Activated B cell treated with CpG ODN at 0.5 μM for 24 hours (primary cell): Measurements from ENCODE around the gene GOLPH3L. TPM values are rescaled to one million over a fixed set of nuclear protein-coding genes. Genes with fewer than 3 reads are reported as not detected.

ENCODE experiments used
- ATAC-seq: fragments of 200-7000 bp; cut with Tn5 transposase; one replicate; pipeline ENCODE4 v1.10.0; 2021; ENCODE audit warnings: low read depth, mild to moderate bottlenecking, moderate library complexity
- CTCF ChIA-PET: fragments of 350-600 bp; sonication (Branson Sonifier 250); formaldehyde crosslinking; loops from one replicate; lab custom pipeline; 2021; ENCODE audit warnings: antibody characterized with exemption; lab: Charles Lee
- POLR2A ChIA-PET: fragments of 350-600 bp; sonication (Branson Sonifier 250); formaldehyde crosslinking; loops from one replicate; lab custom pipeline; 2021; ENCODE audit warnings: antibody characterized with exemption; lab: Charles Lee
- DNase-seq: peaks from one replicate; pipeline ENCODE4 v3.0.0; 2022
- H3K27ac Mint-ChIP-seq: one replicate; pipeline ENCODE4 v1.8.0; 2020; ENCODE audit warnings: mixed read lengths
- H3K27me3 Mint-ChIP-seq: one replicate; pipeline ENCODE4 v1.8.0; 2021; ENCODE audit warnings: mixed read lengths
- H3K36me3 Mint-ChIP-seq: one replicate; pipeline ENCODE4 v1.8.0; 2021; ENCODE audit warnings: low read depth, mixed read lengths
- H3K4me1 Mint-ChIP-seq: one replicate; pipeline ENCODE4 v1.8.0; 2021; ENCODE audit warnings: mixed read lengths
- H3K4me3 Mint-ChIP-seq: one replicate; pipeline ENCODE4 v1.8.0; 2020; ENCODE audit warnings: mild to moderate bottlenecking, mixed read lengths
- H3K9me3 Mint-ChIP-seq: one replicate; pipeline ENCODE4 v1.8.0; 2020; ENCODE audit warnings: mixed read lengths
- CTCF ChIP-seq: fragments of 200-600 bp; IDR thresholded peaks from one replicate; pipeline ENCODE4 v1.8.0; 2022; ENCODE audit warnings: antibody characterized with exemption, mild to moderate bottlenecking
- intact Hi-C: fragments of 100-400 bp; cut with micrococcal nuclease; formaldehyde crosslinking; loops from one replicate; pipeline ENCODE4 v1.15.1; 2024
- total RNA-seq: library from RNA; stranded (reverse); gene quantifications from 2 replicates; pipeline ENCODE4 v1.2.3, GENCODE V29; 2022

The GOLPH3L gene
- total RNA-seq: 19.7 and 22.5 TPM in 2 replicates

GRCh38 chr1:150696995-150697927 lies at the start of gene GOLPH3L:
Gene GOLPH3L (minus strand): TSS chr1:150697154. CDS start chr1:150694838, 2,316 bp downstream.
- DNase-seq (peak; percentile 63), ATAC-seq (peak; percentile 99)
- no peaks in the 10 kb centered on the region for H3K9me3 Mint-ChIP-seq
- intact Hi-C loops: loop anchor here (1.0 to 5.0 kb wide), 3 partner anchors 68 to 180 kb away; partner anchors contain the start of genes ARNT and ENSA
- no peaks in the 10 kb centered on the region for H3K27me3 Mint-ChIP-seq
- peaks cover 24% of the 10 kb centered on the region for H3K36me3 Mint-ChIP-seq
- peaks cover 23% of the 10 kb centered on the region for H3K4me1 Mint-ChIP-seq
- peak within 1 kb of the TSS; percentile 96 for H3K27ac Mint-ChIP-seq
- CTCF ChIA-PET: interaction anchor here (0.7 to 1.8 kb wide), 6 partner anchors 77 to 282 kb away, joined by 3 to 7 read pairs (median 4); no protein-coding TSS in a partner anchor
- no peak for TF ChIP-seq CTCF
- peak within 1 kb of the TSS; percentile 99 for H3K4me3 Mint-ChIP-seq
- POLR2A ChIA-PET: interaction anchor here (0.6 to 2.0 kb wide), 13 partner anchors 12 to 584 kb away, joined by 3 to 21 read pairs (median 4); partner anchors contain the start of genes CTSS, ENSA, MCL1 and TARS2

GRCh38 chr1:150730130-150730721 lies 33.3 kb upstream of the GOLPH3L start:
- DNase-seq (no peak), ATAC-seq (no peak)
- H3K27me3 Mint-ChIP-seq: no peaks in the 10 kb centered on the region
- H3K27ac Mint-ChIP-seq: no peak overlapping the region
- no peaks in the 10 kb centered on the region for H3K4me1 Mint-ChIP-seq
- no peak for TF ChIP-seq CTCF
- H3K4me3 Mint-ChIP-seq: no peak overlapping the region
- POLR2A ChIA-PET: interaction anchor here (0.8 kb wide), 1 partner anchor 33 kb away, joined by 3 read pairs; no protein-coding TSS in a partner anchor
- H3K9me3 Mint-ChIP-seq: no peaks in the 10 kb centered on the region
- CTCF ChIA-PET: interaction anchor here (1.6 kb wide), 1 partner anchor 169 kb away, joined by 3 read pairs; no protein-coding TSS in a partner anchor
- intact Hi-C loops: no loop called here
- H3K36me3 Mint-ChIP-seq: peaks cover 31% of the 10 kb centered on the region

- H3K4me3 Mint-ChIP-seq: no peak overlapping the region
- H3K9me3 Mint-ChIP-seq: no peaks in the 10 kb centered on the region
- ATAC-seq (no peak), DNase-seq (no peak)
- H3K27ac Mint-ChIP-seq: no peak overlapping the region
- no peaks in the 10 kb centered on the region for H3K27me3 Mint-ChIP-seq
- intact Hi-C loops: no loop called here
- CTCF ChIA-PET: no interaction called here
- no peaks in the 10 kb centered on the region for H3K4me1 Mint-ChIP-seq
- POLR2A ChIA-PET: no interaction called here
- H3K36me3 Mint-ChIP-seq: no peaks in the 10 kb centered on the region
- TF ChIP-seq CTCF: no peak
Observed at GRCh38 chr1:150724336-150724735, 27.4 kb upstream of the GOLPH3L start.

GRCh38 chr1:150720703-150721102 lies 23.7 kb upstream of the GOLPH3L start, which contains the start of gene HORMAD1:
Gene HORMAD1 (minus strand): TSS chr1:150720895. CDS start chr1:150719505, 1,390 bp downstream.
- intact Hi-C loops: no loop called here
- POLR2A ChIA-PET: no interaction called here
- H3K27me3 Mint-ChIP-seq: no peaks in the 10 kb centered on the region

More at GRCh38 chr1:150720703-150721102, 23.7 kb upstream of the GOLPH3L start, which contains the start of gene HORMAD1:
- Mint-ChIP-seq H3K9me3 (no peaks in the 10 kb centered on the region), H3K27ac (no peak within 1 kb of the TSS), H3K4me3 (no peak within 1 kb of the TSS), H3K4me1 (no peaks in the 10 kb centered on the region), H3K36me3 (no peaks in the 10 kb centered on the region)
- ATAC-seq (no peak), DNase-seq (no peak)
- CTCF ChIA-PET: no interaction called here
- no peak for TF ChIP-seq CTCF
